HG02840 (cell line): ENCODE results near the gene ASL.
"Not testable (repeated sequence)": the region's sequence is repeated elsewhere in the genome, so short reads cannot be mapped to it uniquely, and the experiment has no call there.

Experiments used
- ATAC-seq: cut with Tn5 transposase; IDR thresholded peaks from one replicate; pipeline ENCODE4 v1.9.1; 2021; ENCODE audit warnings: mild to moderate bottlenecking, moderate library complexity, moderate number of reproducible peaks; ENCODE audit not compliant: unreplicated experiment, low FRiP score

The ASL gene

GRCh38 chr7:66116680-66117420 lies 41.2 kb downstream of the ASL start:
- ATAC-seq = not testable (repeated sequence)

GRCh38 chr7:66118603-66119002 lies 43.0 kb downstream of the ASL start:
- ATAC-seq = no peak

- ATAC-seq = no peak
Measured at GRCh38 chr7:66119245-66119850, 43.7 kb downstream of the ASL start.

- ATAC-seq = no peak
Measured at GRCh38 chr7:66123175-66123528, 47.5 kb downstream of the ASL start.

- not testable (repeated sequence) for ATAC-seq
Measured at GRCh38 chr7:66124569-66124861, 48.9 kb downstream of the ASL start.

GRCh38 chr7:66125052-66125694 lies 49.6 kb downstream of the ASL start:
- ATAC-seq = no peak

GRCh38 chr7:66125781-66126352 lies 50.2 kb downstream of the ASL start:
- ATAC-seq = not testable (repeated sequence)

- not testable (repeated sequence) for ATAC-seq
Measured at GRCh38 chr7:66127172-66127571, 51.6 kb downstream of the ASL start.

- no peak for ATAC-seq
Measured at GRCh38 chr7:66138994-66139752, 63.6 kb downstream of the ASL start.

- no peak for ATAC-seq
Measured at GRCh38 chr7:66140924-66141323, 65.3 kb downstream of the ASL start.

- ATAC-seq = no peak
Measured at GRCh38 chr7:66142334-66142733, 66.7 kb downstream of the ASL start.

- no peak for ATAC-seq
Measured at GRCh38 chr7:66142996-66143395, 67.4 kb downstream of the ASL start.
